A673 (cell line): ENCODE results near the gene PIMREG.

Experiments
- EZH2 ChIP-seq: fragments of 200-600 bp; sonication (generic); IDR thresholded peaks from 2 replicates; pipeline ENCODE4 v1.6.1; 2017; ENCODE audit warnings: borderline replicate concordance, low read depth, mild to moderate bottlenecking, mixed read lengths, antibody characterized with exemption, low read length; ENCODE audit not compliant: poor library complexity, severe bottlenecking
- TF ChIP-seq, protein P1 (sequence below): fragments of 300-800, 200-600 bp; sonication (generic); conservative IDR thresholded peaks from 2 replicates; pipeline ENCODE4 v1.5.1; 2017; ENCODE audit warnings: low read depth, mild to moderate bottlenecking, antibody characterized with exemption, low read length, moderate library complexity, mixed read lengths

GRCh38 chr17:6465206-6466003 is 21.1 kb downstream of the PIMREG start:
- TF ChIP-seq, protein P1, sequence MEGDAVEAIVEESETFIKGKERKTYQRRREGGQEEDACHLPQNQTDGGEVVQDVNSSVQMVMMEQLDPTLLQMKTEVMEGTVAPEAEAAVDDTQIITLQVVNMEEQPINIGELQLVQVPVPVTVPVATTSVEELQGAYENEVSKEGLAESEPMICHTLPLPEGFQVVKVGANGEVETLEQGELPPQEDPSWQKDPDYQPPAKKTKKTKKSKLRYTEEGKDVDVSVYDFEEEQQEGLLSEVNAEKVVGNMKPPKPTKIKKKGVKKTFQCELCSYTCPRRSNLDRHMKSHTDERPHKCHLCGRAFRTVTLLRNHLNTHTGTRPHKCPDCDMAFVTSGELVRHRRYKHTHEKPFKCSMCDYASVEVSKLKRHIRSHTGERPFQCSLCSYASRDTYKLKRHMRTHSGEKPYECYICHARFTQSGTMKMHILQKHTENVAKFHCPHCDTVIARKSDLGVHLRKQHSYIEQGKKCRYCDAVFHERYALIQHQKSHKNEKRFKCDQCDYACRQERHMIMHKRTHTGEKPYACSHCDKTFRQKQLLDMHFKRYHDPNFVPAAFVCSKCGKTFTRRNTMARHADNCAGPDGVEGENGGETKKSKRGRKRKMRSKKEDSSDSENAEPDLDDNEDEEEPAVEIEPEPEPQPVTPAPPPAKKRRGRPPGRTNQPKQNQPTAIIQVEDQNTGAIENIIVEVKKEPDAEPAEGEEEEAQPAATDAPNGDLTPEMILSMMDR = no peak
- TF ChIP-seq EZH2 = no peak
